HG03060 (cell line): ENCODE data around the gene ZNF865.

Experiments used
- ATAC-seq: cut with Tn5 transposase; IDR thresholded peaks from one replicate; pipeline ENCODE4 v1.9.1; 2021; ENCODE audit warnings: low read depth, moderate number of reproducible peaks; ENCODE audit not compliant: unreplicated experiment

ZNF865 gene

DNA sequence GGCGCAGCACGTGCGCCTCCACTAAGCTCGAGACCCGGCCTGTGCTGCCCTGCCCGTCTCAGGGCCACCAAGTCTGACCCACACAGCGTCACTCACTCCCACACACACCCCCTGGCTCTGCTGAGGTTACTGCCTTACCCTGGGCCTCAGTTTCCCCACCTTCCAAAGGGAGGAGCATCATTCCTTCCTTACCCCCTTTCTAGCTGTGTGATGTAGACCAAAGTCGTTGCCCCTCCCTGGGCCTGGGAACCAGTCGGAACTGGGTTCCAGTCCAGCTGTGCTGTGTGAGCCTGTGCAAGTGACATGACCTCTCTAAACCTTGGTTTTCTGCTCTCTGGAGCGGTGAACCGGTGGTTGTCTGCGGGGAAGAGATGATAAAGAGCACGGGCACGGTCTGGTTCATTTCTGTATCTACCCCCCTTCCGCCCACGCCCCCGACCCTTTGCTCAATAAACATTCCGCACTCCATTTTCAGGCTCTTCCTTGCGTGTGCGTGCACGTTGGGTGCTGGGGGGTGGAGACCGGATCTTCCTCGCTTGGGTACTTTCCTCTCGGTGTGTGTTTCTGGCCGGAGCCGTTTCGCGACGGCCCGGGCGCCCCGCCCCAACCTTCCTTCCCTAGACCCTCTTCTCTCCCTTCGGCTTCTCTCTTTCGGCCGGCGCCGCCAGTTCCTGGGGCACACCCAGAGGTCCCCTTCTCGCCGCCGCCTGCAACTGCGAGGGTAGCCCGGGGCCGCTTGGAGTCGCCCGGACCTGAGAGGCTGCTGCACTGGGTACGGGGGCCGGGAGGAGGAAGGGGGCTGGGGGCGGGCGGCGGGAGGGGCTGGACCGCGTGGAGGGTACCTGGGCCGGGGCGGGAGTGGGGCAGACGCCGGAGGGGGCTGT is 37.8 kb downstream of the ZNF865 start, which contains the start of gene ZNF581:
Gene ZNF581, plus strand, starts transcription at position 647 of the 884 bp plus-strand sequence. CDS start 923 bp downstream, outside the sequence.
- ATAC-seq: no peak

GRCh38 chr19:55643887-55644176 is 38.4 kb downstream of the ZNF865 start:
- no peak for ATAC-seq

DNA sequence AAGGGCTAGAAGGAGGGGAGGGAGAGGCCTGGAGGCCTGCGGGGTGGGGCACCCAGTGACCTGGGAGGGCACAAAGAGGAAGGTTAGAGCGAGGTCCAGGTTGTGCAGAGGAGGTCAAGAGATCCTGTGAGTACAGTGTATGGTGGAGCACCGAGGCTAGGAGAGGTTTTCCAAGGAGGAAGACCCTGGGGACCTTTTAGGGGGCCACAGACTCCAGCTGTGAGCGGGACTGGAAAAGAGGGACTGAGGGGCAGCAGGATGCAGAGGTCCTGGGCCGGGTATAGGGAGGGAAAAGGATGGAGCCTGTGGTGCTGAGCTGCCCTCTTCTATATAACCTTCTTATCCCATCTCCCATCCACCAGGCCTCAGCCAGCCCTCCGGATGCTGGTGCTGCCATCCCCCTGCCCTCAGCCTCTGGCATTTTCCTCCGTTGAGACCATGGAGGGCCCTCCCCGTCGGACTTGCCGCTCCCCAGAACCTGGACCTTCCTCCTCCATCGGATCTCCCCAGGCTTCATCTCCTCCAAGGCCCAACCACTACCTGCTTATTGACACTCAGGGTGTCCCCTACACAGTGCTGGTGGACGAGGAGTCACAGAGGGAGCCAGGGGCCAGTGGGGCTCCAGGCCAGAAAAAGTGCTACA is 38.9 kb downstream of the ZNF865 start:
- no peak for ATAC-seq

GRCh38 chr19:55644842-55645511 is 39.5 kb downstream of the ZNF865 start:
- no peak for ATAC-seq

DNA sequence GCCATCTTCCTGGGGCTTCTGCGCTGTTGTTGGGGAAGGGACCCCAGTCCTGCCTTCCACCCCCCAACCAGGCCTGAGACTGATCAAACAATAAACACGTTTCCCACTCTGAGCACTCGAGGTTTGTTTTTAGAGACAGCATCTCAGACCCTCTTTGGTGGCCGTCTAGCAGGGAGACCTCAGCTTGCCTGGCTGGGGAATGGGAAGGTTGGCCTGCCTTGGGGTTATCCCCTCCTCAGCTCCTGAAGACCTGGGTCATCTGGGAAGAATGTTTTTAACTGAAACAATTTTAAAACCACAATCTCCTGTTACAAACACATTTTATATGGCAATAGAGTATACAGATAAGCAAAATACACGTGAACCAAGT is 40.0 kb downstream of the ZNF865 start:
- no peak for ATAC-seq

DNA sequence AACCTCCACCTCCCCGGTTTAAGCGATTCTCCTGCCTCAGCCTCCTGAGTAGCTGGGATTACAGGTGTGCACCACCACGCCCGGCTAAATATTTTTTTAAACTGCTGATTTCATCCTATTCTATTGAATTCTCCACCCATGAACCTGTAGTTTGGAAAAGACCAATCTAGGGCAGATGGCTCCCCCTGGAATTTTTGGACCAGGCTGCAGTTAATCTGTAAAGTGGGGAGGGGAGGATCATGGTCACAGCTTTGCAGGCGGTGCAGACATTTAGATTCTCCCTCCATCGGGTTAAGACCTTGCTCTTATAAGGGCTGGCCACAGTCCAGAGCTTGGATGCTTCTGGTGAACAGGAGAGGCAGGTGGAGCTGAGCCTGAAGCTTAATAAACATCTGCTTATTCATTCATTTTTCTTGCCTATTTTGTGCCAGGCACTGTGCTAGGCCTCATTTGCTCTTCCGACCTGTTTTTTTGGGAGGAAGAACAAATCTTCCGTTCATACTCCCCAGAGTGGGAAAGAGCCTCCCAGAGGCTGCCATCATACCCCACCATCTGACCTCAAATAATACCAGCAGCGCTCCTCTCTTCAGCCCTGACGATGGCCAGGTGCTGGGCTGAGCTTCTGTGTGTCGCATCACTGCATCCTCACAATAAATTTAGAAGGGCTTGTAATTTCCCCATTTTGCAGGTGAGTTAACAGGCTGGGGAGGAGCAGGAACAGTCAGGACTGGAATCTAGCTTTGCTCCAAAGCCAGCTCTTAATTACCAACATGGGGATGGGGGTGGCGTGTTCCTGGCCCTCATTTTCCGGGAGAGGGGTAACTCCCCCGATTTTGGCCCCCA is 41.7 kb downstream of the ZNF865 start:
- ATAC-seq: no peak

DNA sequence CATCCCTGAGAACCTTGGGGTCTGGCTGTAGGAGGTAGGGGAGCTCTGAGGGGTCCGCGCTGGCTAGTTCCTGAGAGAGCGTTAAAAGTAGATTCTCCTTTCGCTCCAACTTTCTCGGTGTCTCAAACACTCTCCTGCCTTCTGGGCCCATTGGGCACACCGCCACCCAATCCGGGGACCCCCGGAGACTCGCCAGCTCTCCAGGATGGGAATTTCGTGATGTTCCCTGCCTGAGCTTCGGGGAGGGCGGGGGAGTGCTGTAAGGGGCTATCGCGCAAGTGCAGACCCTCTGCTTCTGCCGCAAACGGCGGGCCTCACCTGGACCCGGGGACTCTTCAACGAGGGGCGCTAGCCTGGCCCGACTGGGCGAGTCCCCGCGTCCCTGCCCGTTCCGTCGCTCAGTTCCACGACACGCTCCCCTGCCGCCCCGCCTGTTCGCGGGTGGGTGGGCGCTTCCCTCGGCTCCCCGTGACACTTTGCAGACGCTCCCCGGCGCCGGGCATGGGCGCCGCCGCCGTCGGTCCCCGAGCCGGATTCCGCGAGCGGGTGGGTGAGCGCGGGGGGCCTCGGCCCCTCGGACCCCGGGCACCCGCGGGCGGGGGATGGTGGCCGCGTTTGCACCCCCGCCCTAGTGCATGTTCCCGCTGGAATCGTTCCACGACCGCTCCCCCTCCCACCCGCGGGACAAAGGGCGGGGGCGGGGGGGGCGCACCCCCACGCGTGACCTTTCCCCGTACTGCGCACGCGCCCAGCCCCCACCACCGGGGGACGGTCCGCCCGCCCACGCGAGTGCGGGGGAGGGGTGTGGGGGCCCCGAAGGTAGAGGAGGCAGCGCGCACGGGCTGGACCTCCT is 42.5 kb downstream of the ZNF865 start, which contains the start of gene CCDC106:
Gene CCDC106, plus strand, starts transcription at position 481 of the 853 bp plus-strand sequence. CDS start 835 bp downstream, outside the sequence.
- ATAC-seq: no peak

GRCh38 chr19:55648585-55649267 is 43.3 kb downstream of the ZNF865 start:
- no peak for ATAC-seq

- ATAC-seq: no peak
Observed at GRCh38 chr19:55649268-55650125, 44.0 kb downstream of the ZNF865 start.

DNA sequence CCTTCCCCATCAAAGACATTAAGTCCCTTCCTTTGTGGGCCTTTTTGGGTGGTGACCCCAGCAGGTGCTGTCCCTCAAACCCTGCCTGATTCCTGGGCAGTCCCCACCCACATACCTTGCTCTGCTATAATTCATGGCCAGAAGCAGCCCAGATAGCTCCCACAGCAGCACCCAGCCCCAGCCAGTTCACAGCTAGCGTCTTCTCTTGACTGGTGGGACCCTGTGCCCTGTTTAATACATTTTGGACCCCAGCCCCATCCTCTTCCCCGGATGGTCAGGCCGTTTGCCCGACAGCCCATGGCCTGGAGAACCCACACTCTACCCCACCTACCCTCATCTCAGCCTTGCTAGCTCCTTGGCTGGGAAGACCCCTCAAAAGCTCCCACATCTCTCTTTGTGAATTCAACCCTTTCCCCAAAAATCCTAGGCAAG is 44.7 kb downstream of the ZNF865 start:
- no peak for ATAC-seq

GRCh38 chr19:55650602-55651230 is 45.3 kb downstream of the ZNF865 start:
- no peak for ATAC-seq

GRCh38 chr19:55651236-55651635 is 45.8 kb downstream of the ZNF865 start:
- no peak for ATAC-seq

DNA sequence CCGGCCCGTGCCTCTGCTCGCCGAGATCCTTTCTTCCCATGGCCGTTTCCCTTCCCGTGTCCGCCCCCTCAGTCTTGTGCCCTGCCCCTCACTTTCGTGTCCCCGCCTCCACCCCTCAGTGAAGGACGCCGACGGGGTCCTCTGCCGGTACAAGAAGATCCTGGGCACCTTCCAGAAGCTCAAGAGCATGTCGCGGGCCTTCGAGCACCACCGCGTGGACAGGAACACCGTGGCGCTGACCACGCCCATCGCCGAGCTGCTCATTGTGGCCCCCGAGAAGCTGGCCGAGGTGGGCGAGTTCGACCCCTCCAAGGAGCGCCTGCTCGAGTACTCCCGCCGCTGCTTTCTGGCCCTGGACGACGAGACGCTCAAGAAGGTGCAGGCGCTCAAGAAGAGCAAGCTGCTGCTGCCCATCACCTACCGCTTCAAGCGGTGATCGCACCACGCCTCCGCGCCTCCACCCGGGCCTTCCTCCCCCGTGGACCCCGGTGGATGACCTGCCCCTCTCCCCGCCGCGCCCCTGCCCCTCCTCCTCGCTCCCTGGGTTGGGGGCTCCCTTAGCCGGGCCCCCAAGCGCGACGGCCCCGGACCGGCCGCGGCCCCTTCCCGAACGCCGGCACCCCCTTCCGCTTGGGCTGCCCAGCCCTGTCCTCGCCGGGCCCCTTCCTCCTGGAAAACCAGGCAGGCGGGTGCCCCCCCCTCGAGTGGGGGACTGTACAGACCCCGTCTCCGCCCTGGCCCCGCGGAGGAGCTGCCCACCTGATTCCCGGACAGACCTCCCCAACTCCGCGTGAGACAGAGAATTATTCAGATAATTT is 47.1 kb downstream of the ZNF865 start:
- no peak for ATAC-seq

DNA sequence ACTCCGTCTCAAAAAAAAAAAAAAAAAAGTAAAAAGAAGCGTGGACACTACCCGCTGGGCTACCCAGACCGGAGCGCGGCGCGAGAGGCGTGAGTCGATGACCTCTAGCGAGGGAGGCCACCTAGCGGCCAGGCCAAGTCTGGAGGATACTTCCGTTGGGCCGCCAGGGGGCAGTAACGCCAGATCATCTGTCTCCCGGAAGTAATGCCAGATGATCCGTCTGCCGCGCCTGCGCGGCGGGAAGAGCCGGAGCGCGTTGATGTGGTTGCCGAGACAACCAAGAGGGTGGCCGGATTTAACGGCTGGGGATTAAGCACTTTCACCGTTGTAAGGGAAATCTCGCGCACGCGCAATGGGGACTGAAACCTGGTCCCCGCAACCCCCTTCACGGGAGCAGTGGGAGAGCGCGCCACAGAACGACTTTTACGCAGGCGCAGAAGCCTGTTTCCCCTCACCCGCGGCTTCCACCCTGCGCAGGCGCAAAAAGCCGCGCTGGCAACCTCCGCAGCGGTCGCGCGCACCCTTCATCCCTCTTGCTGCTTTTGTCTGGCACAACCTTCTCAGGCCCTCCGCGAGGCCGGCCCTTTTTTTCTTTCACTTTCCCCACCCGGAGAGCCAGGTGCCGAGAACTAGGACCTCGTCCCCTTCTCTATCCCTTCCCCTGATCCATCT is 48.3 kb downstream of the ZNF865 start:
- ATAC-seq: peak; percentile 45

- peak; percentile 38 for ATAC-seq
Observed at GRCh38 chr19:55654323-55654867, 48.9 kb downstream of the ZNF865 start.
